Thoracic aorta (tissue), 2 donors: ENCODE measurements around the gene PRDM1. TPM values are rescaled to one million over a fixed set of nuclear protein-coding genes. Genes with fewer than 3 reads are reported as not detected.
"Not testable (repeated sequence)": the region's sequence is repeated elsewhere in the genome, so short reads cannot be mapped to it uniquely, and the experiment has no call there.

Source experiments
- ATAC-seq: fragments of 150-250 bp; one replicate; pipeline ENCODE4 v1.8.0; 2017; ENCODE audit warnings: low read depth; ENCODE audit not compliant: insufficient number of reproducible peaks, low FRiP score
- DNase-seq: peaks from one replicate; pipeline ENCODE4 v3.0.0-alpha.2; 2020; ENCODE audit warnings: low spot score
- H3K27ac ChIP-seq, 2 donors: fragments of 200-600 bp; sonication (generic); 1 replicate in 1 of 2; 2 replicates in 1 of 2; pipeline ENCODE4 v1.5.1; 2016; ENCODE audit warnings: mild to moderate bottlenecking in 2 of 2, moderate library complexity in 2 of 2
- H3K27me3 ChIP-seq: fragments of 200-600 bp; sonication (generic); replicated peaks from 2 replicates; pipeline ENCODE4 v1.6.0; 2016; ENCODE audit warnings: mild to moderate bottlenecking; ENCODE audit not compliant: insufficient read depth
- H3K36me3 ChIP-seq: fragments of 200-600 bp; sonication (generic); one replicate; pipeline ENCODE4 v1.5.1; 2016
- H3K4me1 ChIP-seq, 2 donors: fragments of 200-600 bp; sonication (generic); 1 replicate in 1 of 2; 2 replicates in 1 of 2; pipeline versions ENCODE4 v1.5.1 to v1.6.0; 2016; ENCODE audit warnings: low read depth in 2 of 2, mild to moderate bottlenecking in 1 of 2; ENCODE audit not compliant: control insufficient read depth in 1 of 2
- H3K4me3 ChIP-seq: fragments of 200-600 bp; sonication (generic); 2 replicates; pipeline ENCODE4 v1.5.1; 2016; ENCODE audit warnings: mild to moderate bottlenecking
- H3K9me3 ChIP-seq: fragments of 200-600 bp; sonication (generic); 2 replicates; pipeline ENCODE4 v1.5.1; 2016
- CTCF ChIP-seq: fragments of 200-600 bp; sonication (generic); IDR thresholded peaks from one replicate; pipeline ENCODE4 v1.5.1; 2019; ENCODE audit warnings: antibody characterized with exemption
- total RNA-seq, 2 donors: library from RNA; depleted of rRNA; stranded (reverse); fragments of >200 nt; gene quantifications; one replicate each; pipeline versions ENCODE4 v1.1.0 to v1.2.3, GENCODE V29; 2016

Gene PRDM1
- total RNA-seq, 2 donors from 2014 or later: 4.1 to 7.9 TPM

DNA sequence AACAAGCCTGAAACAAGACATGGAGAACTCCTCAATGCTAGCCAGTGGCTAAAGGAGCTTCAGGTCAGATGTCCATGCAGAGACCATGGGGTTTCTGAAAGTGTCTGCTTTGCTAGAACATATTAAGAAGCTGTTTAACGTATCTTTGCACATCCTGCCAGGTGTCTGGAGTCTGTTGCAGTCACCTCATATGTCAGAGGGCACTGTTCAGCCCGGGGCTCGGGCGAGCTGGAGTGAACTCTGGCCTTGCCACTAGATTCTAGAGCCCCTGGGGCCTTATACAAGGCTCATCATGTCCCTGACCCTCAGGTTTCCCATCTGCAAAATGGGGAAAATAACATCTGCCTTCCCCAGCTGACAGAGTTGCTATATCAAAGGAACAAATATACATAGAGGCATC lies 59.0 kb downstream of the PRDM1 start:
- Histone ChIP-seq H3K36me3 (no peaks in the 10 kb centered on the region), H3K27ac (no peak overlapping the region), H3K4me1 (no peaks in the 10 kb centered on the region), H3K4me3 (no peak overlapping the region), H3K27me3 (no peaks in the 10 kb centered on the region), H3K9me3 (no peaks in the 10 kb centered on the region)
- TF ChIP-seq CTCF: no peak
- DNase-seq (no peak), ATAC-seq (no peak)

DNA sequence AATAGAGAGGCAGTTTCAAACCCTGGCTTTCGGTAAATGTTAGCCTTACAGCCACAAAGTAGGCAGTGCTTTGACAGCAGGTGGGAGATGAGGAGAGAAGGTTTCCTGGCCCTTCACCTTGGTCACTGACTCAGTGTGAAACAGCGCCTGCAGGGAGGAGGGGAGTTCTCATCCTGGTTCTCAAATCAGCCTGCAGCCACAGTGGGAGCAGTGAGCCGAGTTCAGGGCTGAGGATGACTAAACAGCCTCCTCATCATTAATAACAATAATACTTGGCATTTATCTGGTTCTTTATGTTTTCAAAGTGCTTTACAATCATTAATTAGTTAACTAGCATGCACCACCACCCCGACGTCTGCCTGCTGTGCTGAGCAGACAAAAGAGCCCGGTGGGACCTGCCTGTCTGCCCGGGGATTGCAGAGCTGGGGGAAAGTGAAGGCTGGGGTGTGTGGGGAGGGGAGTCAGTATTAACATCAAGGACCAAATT lies 59.6 kb downstream of the PRDM1 start:
- Histone ChIP-seq H3K27me3 (no peaks in the 10 kb centered on the region), H3K4me1 (no peaks in the 10 kb centered on the region), H3K9me3 (no peaks in the 10 kb centered on the region), H3K4me3 (no peak overlapping the region), H3K36me3 (no peaks in the 10 kb centered on the region), H3K27ac (no peak overlapping the region)
- DNase-seq: no peak
- ATAC-seq: no peak
- TF ChIP-seq CTCF: no peak

- TF ChIP-seq CTCF: no peak
- no peaks in the 10 kb centered on the region for H3K36me3 ChIP-seq
- H3K4me3 ChIP-seq: no peak overlapping the region
- no peaks in the 10 kb centered on the region for H3K4me1 ChIP-seq
- H3K27me3 ChIP-seq: no peaks in the 10 kb centered on the region
- DNase-seq (no peak), ATAC-seq (no peak)
- no peaks in the 10 kb centered on the region for H3K9me3 ChIP-seq
- H3K27ac ChIP-seq: no peak overlapping the region
Observed at GRCh38 chr6:106146852-106147351, 60.8 kb downstream of the PRDM1 start.

DNA sequence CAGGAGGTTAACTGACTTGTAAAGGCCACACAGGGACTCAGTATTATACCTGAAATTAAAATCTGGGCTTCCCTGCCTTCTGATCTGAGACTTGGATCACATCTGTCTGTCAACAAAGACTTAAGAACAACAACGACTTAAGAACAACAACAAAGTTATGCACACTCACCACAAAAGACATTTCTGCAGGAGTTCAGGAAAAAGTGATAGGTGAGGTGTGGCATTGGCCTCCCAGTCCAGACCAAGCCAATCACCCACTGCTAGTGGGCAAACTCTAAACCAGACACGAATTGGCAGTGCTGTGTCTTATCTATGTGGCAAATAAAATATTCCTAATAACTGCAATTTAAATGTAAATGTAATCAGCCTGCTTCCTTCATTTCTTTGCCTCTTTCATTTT lies 61.3 kb downstream of the PRDM1 start:
- TF ChIP-seq CTCF: no peak
- Histone ChIP-seq H3K4me1 (no peaks in the 10 kb centered on the region), H3K9me3 (no peaks in the 10 kb centered on the region), H3K4me3 (no peak overlapping the region), H3K36me3 (no peaks in the 10 kb centered on the region), H3K27ac (no peak overlapping the region), H3K27me3 (no peaks in the 10 kb centered on the region)
- ATAC-seq (no peak), DNase-seq (no peak)

DNA sequence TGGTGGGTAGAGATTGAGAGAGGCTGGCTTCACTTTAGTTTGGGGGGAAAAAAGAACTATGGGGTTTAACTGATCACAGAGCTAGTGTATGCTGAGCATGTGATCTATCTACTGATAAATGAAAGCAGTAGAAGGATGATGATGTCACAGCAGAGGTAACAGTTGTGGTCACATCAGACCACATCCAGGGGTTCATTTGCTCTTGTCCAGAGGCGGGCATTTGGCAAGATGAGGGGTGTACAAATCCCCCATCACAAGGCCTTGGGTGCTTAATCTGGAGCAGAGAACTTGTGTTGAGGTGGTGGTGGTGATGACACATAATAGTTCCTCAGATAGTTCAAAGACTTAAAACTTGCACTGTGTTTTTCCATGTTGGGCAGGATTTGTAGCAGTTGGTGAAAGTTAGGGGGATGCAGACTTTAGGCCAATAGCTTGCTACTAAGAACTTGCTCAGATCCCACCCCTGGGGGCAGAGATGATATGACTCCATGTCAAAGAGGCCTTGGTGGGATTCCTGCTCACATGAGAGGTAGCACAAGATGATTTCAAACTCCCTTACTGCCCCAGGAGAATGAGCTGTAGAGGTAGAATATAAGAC lies 63.4 kb downstream of the PRDM1 start:
- ATAC-seq (no peak), DNase-seq (no peak)
- no peak for TF ChIP-seq CTCF
- no peak overlapping the region for H3K27ac ChIP-seq
- H3K4me3 ChIP-seq: no peak overlapping the region
- H3K36me3 ChIP-seq: no peaks in the 10 kb centered on the region
- no peaks in the 10 kb centered on the region for H3K4me1 ChIP-seq
- no peaks in the 10 kb centered on the region for H3K27me3 ChIP-seq
- no peaks in the 10 kb centered on the region for H3K9me3 ChIP-seq

GRCh38 chr6:106152476-106152875 lies 66.3 kb downstream of the PRDM1 start:
- ATAC-seq, H3K9me3 ChIP-seq, DNase-seq: not testable (repeated sequence)

More at GRCh38 chr6:106152476-106152875, 66.3 kb downstream of the PRDM1 start:
- not testable (repeated sequence) for H3K27me3 ChIP-seq, H3K27ac ChIP-seq, H3K4me3 ChIP-seq, H3K4me1 ChIP-seq, H3K36me3 ChIP-seq
